Ishikawa (cell line): ENCODE measurements around the gene LY6G6D.

Source experiments
- CREB1 ChIP-seq: IDR thresholded peaks from 2 replicates; pipeline ENCODE4 v1.6.1; 2012; ENCODE audit warnings: low read depth
- EGR1 ChIP-seq: IDR thresholded peaks from 2 replicates; pipeline ENCODE4 v1.6.1; 2012
- EP300 ChIP-seq: IDR thresholded peaks from 2 replicates; pipeline ENCODE4 v1.6.1; 2012; ENCODE audit warnings: borderline replicate concordance
- FOXM1 ChIP-seq: IDR thresholded peaks from 2 replicates; pipeline ENCODE4 v1.6.1; 2012; ENCODE audit warnings: low read depth, borderline replicate concordance
- MAX ChIP-seq: IDR thresholded peaks from 2 replicates; pipeline ENCODE4 v1.6.1; 2012
- NFIC ChIP-seq: IDR thresholded peaks from 2 replicates; pipeline ENCODE4 v1.6.1; 2012
- RAD21 ChIP-seq: IDR thresholded peaks from 2 replicates; pipeline ENCODE4 v1.6.1; 2012; ENCODE audit warnings: low read depth
- REST ChIP-seq: IDR thresholded peaks from 2 replicates; pipeline ENCODE4 v1.6.1; 2012; ENCODE audit warnings: low read depth, mild to moderate bottlenecking
- TAF1 ChIP-seq: IDR thresholded peaks from 2 replicates; pipeline ENCODE4 v1.6.1; 2012; ENCODE audit warnings: low read depth, mild to moderate bottlenecking
- TCF12 ChIP-seq: IDR thresholded peaks from 2 replicates; pipeline ENCODE4 v1.6.1; 2012; ENCODE audit warnings: low read depth
- USF1 ChIP-seq: IDR thresholded peaks from 2 replicates; pipeline ENCODE4 v1.6.1; 2012
- YY1 ChIP-seq: IDR thresholded peaks from 2 replicates; pipeline ENCODE4 v1.6.1; 2012; ENCODE audit warnings: low read depth
- ZBTB7A ChIP-seq: IDR thresholded peaks from 2 replicates; pipeline ENCODE4 v1.6.1; 2012; ENCODE audit warnings: low read depth

- TF ChIP-seq EP300, result no peak
- no peak for TF ChIP-seq TCF12
- TF ChIP-seq USF1, result no peak
- TF ChIP-seq REST, result no peak
- no peak for TF ChIP-seq MAX
- TF ChIP-seq YY1, result no peak
- TF ChIP-seq RAD21, result no peak
- TF ChIP-seq EGR1, result no peak
- TF ChIP-seq CREB1, result no peak
- TF ChIP-seq FOXM1, result no peak
- no peak for TF ChIP-seq ZBTB7A
- no peak for TF ChIP-seq NFIC
- TF ChIP-seq TAF1, result no peak
Measured at GRCh38 chr6:31734821-31735406, 19.8 kb downstream of the LY6G6D start.
